ACHN (cell line): ENCODE measurements around the gene LIN54.
"Not testable (repeated sequence)": the region's sequence is repeated elsewhere in the genome, so short reads cannot be mapped to it uniquely, and the experiment has no call there.

Experiments used
- DNase-seq: peaks from one replicate; pipeline ENCODE4 v3.0.0-alpha.2; 2015
- in situ Hi-C: cut with HindIII; loops from 2 replicates; pipeline ENCODE4 v1.10.0; 2017; ENCODE audit warnings: low sequenced_read_pairs, low pct_ligation_motif_present, low pct_unique_long_range_greater_than_20kb

Gene LIN54

DNA sequence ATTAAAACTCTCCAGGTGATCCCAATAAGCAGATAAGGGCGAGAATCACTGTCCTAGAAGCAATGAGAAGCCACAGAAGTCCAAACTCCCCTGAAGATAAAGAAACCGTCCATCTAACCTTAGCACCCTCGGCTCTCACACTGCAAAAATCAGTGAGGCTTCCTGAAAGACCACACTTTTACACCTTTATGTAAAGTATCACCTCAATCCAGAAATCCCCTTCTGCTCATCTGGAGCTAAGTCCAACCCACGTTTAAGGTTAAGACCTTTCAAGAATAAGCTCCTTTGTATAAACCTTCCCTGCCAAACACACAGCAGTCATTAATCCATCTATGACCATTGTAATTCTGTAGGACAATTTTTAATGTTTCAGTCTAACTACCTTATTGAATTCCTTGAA lies 41.7 kb downstream of the LIN54 start:
- no peak for DNase-seq
- in situ Hi-C loops = no loop called here

DNA sequence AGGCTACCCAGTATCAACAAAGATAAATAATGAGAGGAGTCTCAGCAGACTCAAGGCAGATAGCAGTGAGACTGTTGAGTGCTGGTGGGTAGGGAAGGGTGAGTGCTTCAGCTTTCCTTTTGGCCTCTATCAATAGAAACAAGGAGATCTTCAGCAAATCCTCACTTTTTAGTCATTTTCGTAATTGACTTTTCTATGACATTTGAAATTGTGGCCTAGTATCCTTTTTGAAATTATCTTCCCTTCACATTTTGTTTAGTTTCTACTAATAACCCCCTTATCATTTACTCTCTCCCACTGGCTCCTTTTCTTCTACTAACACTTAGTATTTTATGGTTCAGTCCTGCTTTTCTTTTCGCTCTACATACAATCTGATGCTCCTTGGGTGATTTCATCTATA lies 44.9 kb downstream of the LIN54 start:
- in situ Hi-C loops = no loop called here
- no peak for DNase-seq

- in situ Hi-C loops = no loop called here
- no peak for DNase-seq
Measured at GRCh38 chr4:82957045-82957444, 53.6 kb downstream of the LIN54 start.

GRCh38 chr4:82954212-82954611 lies 56.4 kb downstream of the LIN54 start:
- in situ Hi-C loops = no loop called here
- no peak for DNase-seq

DNA sequence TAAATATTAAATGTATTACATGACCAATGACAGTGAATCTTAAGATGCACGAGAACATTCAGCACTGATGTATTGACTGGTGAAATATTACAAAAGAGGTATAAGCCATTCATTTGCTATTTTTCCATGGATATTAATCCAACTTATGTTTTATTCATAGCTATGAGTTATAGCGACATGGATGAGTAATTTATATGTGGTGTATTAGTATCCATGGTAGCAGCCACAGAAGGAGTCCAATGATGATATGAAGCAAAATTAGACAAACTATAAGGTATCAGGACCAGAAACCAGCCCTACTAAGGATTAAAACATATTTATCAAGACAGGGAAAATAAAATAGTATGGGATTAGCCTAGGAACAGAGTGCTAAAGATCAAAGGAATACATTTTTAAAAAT lies 59.4 kb downstream of the LIN54 start:
- in situ Hi-C loops = no loop called here
- no peak for DNase-seq

DNA sequence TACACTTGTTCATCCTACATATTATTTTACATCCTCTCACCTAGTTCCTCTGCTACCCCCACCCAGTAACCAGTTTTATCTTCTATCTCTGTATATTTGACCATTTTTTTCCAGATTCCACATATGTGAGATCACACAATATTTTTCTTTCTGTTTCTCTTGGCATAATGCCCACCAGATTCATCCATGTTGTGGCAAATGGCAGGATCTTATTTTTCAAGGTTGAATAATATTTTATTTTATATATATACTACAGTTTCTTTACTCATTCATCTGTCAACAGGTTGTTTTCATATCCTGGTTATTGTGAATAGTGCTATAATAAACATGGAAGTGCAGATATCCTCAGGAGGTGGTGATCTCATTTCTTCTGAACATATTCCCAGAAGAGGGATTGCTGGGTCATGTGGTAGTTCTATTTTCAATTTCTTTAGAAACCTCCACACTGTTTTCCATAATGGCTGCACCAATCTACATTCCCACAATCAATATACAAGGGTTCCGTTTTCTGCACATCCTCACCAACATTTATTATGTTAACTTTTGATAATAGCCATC lies 61.9 kb downstream of the LIN54 start:
- DNase-seq = no peak
- in situ Hi-C loops = no loop called here

GRCh38 chr4:82947498-82947897 lies 63.1 kb downstream of the LIN54 start:
- no peak for DNase-seq
- in situ Hi-C loops = no loop called here

GRCh38 chr4:82939414-82939813 lies 71.2 kb downstream of the LIN54 start:
- in situ Hi-C loops = no loop called here

DNA sequence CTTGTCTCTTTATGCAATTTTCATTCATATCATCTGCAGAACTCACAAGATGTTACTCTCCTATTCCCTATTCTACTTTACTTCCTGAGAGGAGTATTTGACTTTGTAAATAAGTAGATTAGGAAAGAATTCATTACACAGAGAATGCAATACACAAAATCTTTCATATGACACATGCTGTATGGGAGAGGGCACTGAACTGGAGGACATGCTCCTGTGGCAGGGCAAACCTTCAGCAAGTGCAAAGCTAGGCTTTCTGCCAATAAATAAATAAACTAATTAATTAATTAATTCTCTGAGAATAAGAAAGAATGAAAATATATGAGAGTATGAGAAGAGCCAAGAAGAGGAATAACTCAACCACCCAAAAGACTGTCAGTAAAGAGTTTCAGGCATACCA lies 76.2 kb downstream of the LIN54 start:
- in situ Hi-C loops = no loop called here

More at GRCh38 chr4:82939414-82939813, 71.2 kb downstream of the LIN54 start:
- DNase-seq = no peak

GRCh38 chr4:82930848-82931755 lies 79.5 kb downstream of the LIN54 start:
- no peak for DNase-seq
- in situ Hi-C loops = no loop called here

More for the DNA sequence above, 76.2 kb downstream of the LIN54 start:
- no peak for DNase-seq

GRCh38 chr4:82921795-82922194 lies 88.8 kb downstream of the LIN54 start:
- no peak for DNase-seq
- in situ Hi-C loops = no loop called here

DNA sequence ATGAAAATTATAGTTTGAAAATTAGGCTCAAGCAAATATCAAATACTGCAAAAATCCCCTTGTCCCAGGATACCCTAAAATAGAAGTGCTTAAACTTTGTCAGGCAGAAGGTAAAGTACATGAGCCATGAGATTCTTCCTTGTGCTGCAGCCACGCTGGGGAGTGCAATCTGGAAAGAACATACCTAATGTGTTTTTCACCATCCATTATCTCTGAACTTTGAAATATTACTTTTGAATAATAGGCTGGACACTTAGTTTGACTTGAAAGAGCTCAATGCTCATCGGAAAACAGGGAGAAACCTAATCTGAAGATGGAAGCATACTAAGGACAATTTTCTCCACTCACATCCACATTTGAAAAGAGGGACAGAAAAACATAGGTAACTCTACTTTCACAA lies 91.2 kb downstream of the LIN54 start:
- in situ Hi-C loops = no loop called here

DNA sequence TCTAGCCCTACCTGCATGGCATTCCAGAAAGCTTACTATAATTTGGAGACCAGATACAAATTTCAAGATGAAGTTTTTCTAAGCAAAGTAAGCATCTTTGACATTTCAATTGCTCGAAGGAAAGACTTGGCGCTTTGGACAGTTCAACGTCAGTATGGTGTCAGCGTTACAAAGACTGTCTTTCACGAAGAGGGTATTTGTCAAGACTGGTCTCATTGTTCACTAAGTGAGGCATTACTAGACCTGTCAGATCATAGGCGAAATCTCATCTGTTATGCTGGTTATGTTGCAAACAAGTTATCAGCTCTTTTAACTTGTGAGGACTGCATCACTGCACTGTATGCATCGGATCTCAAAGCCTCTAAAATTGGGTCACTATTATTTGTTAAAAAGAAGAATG lies 92.5 kb downstream of the LIN54 start:
- no peak for DNase-seq
- in situ Hi-C loops = no loop called here

More for the DNA sequence above, 91.2 kb downstream of the LIN54 start:
- DNase-seq = no peak

DNA sequence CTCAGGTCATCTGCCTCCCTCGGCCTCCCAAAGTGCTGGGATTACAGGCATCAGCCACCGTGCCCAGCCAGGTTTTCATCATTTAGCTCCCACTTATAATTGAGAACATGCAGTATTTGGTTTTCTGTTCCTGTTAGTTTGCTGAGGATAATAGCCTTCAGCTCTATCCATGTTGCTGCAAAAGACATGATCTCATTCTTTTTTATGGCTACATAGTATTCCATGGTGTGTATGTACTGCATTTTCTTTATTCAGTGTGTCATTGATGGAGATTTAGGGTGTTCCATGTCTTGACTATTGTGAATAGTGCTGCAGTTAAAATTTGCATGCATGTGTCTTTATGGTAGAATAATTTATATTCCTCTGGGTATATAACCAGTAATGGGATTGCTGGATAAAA lies 96.7 kb downstream of the LIN54 start:
- in situ Hi-C loops, DNase-seq: not testable (repeated sequence)

DNA sequence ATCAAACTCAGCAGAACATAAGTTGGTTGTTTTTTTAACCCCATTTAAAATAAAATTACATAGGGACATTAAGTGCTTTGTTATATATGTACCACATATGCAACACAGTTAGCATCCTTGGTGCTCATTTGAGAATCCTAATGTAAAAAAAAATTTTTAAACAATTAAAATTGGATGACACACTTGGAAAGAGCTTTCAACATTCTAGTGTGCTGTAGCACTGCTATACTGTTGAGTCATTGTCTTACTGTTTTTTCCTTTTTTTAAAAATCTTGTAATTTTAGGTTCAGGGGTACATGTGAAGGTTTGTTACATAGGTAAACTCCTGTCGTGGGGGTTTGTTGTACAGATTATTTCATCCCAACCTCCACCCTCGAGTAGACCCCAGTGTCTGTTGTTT lies 97.3 kb downstream of the LIN54 start:
- in situ Hi-C loops = no loop called here
- no peak for DNase-seq

- no peak for DNase-seq
- in situ Hi-C loops = no loop called here
Measured at GRCh38 chr4:82909326-82909725, 101.3 kb downstream of the LIN54 start.

DNA sequence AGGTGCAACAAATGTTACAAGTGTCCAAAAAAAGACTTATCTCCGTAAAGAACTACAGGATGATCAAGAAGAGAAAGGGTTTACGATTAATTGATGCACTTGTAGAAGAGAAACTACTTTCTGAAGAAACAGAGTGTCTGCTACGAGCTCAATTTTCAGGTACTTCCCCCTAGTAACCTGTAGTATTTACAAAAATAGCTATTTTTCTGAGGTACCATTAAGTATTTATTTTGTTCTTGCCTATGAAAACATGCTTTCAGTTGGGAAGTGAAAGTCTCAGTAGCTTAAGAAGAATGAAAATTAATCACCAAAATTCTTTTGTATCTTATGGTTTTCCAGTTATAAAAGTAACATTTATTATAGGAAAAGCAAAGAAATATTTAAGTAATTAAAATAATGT lies 104.2 kb downstream of the LIN54 start:
- in situ Hi-C loops = no loop called here
- DNase-seq = no peak

DNA sequence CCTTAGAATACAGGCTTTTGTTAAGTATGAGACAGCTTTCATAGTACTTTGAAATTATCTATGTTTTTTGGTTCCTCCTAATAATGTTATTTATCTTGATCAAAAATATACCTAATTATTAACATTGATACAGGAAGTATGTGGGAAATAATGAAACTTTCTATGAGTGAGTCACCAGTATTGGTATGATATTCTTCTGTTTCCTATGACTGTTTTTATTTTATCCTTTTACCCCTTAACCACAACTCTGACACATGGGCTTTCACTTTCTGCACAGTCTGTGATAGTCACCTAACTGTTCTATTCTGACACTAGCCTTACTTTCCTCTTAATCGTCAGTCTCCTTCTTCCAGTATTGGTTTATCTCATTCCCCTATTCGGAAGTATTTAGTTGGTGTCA lies 105.4 kb downstream of the LIN54 start:
- in situ Hi-C loops = no loop called here
- DNase-seq = peak; percentile 48

DNA sequence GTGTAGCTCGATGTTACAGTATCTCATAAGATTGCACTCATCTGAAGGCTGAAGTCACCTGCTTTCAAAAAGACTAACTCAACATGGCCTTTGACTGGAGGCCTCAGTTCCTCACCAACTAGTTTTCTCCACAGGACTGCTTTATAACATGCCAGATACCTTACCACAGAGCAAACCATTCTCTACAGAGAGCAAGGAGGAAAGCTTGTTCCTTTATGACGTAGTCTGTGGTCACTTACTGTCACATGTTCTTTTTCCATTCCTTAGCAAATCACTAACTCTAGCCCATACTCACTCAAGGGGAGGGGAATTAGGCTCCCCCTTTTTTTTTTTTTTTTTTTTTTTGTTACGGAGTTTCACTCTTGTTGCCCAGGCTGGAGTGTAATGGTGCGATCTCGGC lies 106.9 kb downstream of the LIN54 start:
- DNase-seq = no peak
- in situ Hi-C loops = no loop called here

DNA sequence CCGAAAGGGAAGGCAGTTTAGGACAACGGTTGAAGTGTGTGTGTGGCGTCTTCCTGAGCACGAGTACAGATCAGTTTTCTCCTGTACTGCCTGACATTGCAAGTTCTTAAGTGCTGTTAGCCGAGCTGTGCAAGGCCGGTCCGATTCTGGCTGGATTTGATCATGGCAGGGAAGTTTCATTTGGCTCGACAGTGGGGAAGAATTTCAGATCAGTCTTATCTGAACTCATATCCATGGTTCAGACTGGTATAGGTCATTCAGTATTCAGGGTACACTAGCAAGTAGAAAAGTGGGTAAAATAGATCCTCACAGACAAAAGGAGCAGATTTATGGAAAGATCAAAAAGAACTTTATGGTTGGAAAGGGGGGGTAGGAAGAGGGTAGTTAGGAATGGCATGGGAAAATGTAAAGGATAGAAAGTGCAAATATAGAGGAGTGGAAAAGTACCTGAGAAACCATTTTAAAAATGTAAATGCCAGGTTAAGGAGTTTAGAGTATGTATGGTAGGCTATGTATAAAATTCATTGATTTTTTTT lies 109.4 kb downstream of the LIN54 start:
- in situ Hi-C loops = no loop called here
- no peak for DNase-seq
